Endothelial cell of umbilical vein (primary cell): Measurements from ENCODE around the gene GABBR2. TPM values are rescaled to one million over a fixed set of nuclear protein-coding genes. Genes with fewer than 3 reads are reported as not detected.

Source experiments
- BruUV-seq: library from RNA; stranded (reverse); fragments of 400-500 nt; replicated peaks from 2 replicates; lab custom pipeline; 2021; lab: Mats Ljungman, UMichigan
- CTCF ChIA-PET: fragments of 300-600, 350-600 bp; sonication (Branson Sonifier 250); formaldehyde crosslinking; loops from one replicate; lab custom pipeline; 2021; ENCODE audit warnings: antibody characterized with exemption, inconsistent platforms; lab: Charles Lee
- POLR2A ChIA-PET: fragments of 300-600, 350-600 bp; sonication (Branson Sonifier 250); formaldehyde crosslinking; loops from one replicate; lab custom pipeline; 2021; ENCODE audit warnings: antibody characterized with exemption, inconsistent platforms; lab: Charles Lee
- DNase-seq: peaks from one replicate; pipeline ENCODE4 v3.0.0-alpha.2; 2011; ENCODE audit warnings: low read depth, low spot score
- FAIRE-seq: peaks from 2 replicates; lab custom pipeline; 2011; peaks lifted over from hg19 to GRCh38; lab: Jason Lieb, UNC
- H2AFZ ChIP-seq: 2 replicates; pipeline ENCODE4 v1.6.0; 2012; ENCODE audit warnings: low read depth, low read length, control low read depth, inconsistent platforms
- H3K27ac ChIP-seq: 2 replicates; pipeline ENCODE4 v1.5.1; 2011; ENCODE audit warnings: low read depth, mild to moderate bottlenecking, control low read depth, low read length, moderate library complexity; ENCODE audit not compliant: insufficient read depth
- H3K27me3 ChIP-seq, 2 experiments: 2 replicates each; pipeline versions ENCODE4 v1.6.0 to v1.6.1; 2011; ENCODE audit warnings: low read length in 2 of 2, mixed read lengths in 1 of 2; ENCODE audit not compliant: control insufficient read depth in 2 of 2, insufficient read depth in 2 of 2
- H3K36me3 ChIP-seq, 2 experiments: 2 replicates in 1 of 2; 3 replicates in 1 of 2; pipeline ENCODE4 v1.5.1; 2011; ENCODE audit warnings: low read length in 2 of 2, mild to moderate bottlenecking in 1 of 2, moderate library complexity in 1 of 2; ENCODE audit not compliant: control insufficient read depth in 2 of 2, insufficient read depth in 2 of 2; ENCODE audit errors: extremely low read depth in 1 of 2
- H3K4me1 ChIP-seq: 3 replicates; pipeline ENCODE4 v1.5.1; 2011; ENCODE audit warnings: mild to moderate bottlenecking, low read length; ENCODE audit not compliant: control insufficient read depth, insufficient read depth; ENCODE audit errors: extremely low read depth
- H3K4me2 ChIP-seq: 2 replicates; pipeline ENCODE4 v1.6.1; 2011; ENCODE audit warnings: low read length, control low read depth, mixed read lengths; ENCODE audit not compliant: insufficient read depth
- H3K4me3 ChIP-seq, 3 experiments: fragments of 200-600 bp in 1 of 3; sonication (generic), shearing (Covaris generic) in 1 of 3; replicated peaks in 1 of 3; 2 replicates each; pipeline ENCODE4 v1.5.1; 2011 to 2016; ENCODE audit warnings: control low read depth in 3 of 3, low read length in 3 of 3, mild to moderate bottlenecking in 2 of 3, inconsistent platforms in 1 of 3, low read depth in 1 of 3, moderate library complexity in 1 of 3; ENCODE audit not compliant: insufficient read depth in 1 of 3
- H3K79me2 ChIP-seq: 2 replicates; pipeline ENCODE4 v1.6.0; 2012; ENCODE audit warnings: low read length, inconsistent platforms; ENCODE audit not compliant: control insufficient read depth, insufficient read depth
- H3K9ac ChIP-seq: replicated peaks from 2 replicates; pipeline ENCODE3; 2011; ENCODE audit warnings: low read length, control low read depth; ENCODE audit not compliant: insufficient read depth; ENCODE audit errors: extremely low read depth
- H3K9me1 ChIP-seq: replicated peaks from 3 replicates; pipeline ENCODE4 v1.6.0; 2011; ENCODE audit warnings: mild to moderate bottlenecking, low read length; ENCODE audit not compliant: control insufficient read depth, insufficient read depth; ENCODE audit errors: extremely low read depth
- H3K9me3 ChIP-seq: replicated peaks from 2 replicates; pipeline ENCODE4 v1.5.1; 2012; ENCODE audit warnings: low read length, inconsistent platforms; ENCODE audit not compliant: control insufficient read depth, insufficient read depth
- H4K20me1 ChIP-seq: replicated peaks from 2 replicates; pipeline ENCODE3; 2011; ENCODE audit warnings: mild to moderate bottlenecking, low read length; ENCODE audit not compliant: control insufficient read depth, insufficient read depth; ENCODE audit errors: extremely low read depth
- EZH2 ChIP-seq: IDR thresholded peaks from 2 replicates; pipeline ENCODE4 v1.6.1; 2012; ENCODE audit warnings: borderline replicate concordance, low read depth, mild to moderate bottlenecking, moderate library complexity, low read length, inconsistent platforms; ENCODE audit not compliant: severe bottlenecking
- FOS ChIP-seq: IDR thresholded peaks from 2 replicates; pipeline ENCODE4 v1.6.1; 2011; ENCODE audit warnings: mild to moderate bottlenecking, low read length, moderate library complexity, borderline replicate concordance; ENCODE audit not compliant: insufficient read depth
- GATA2 ChIP-seq: IDR thresholded peaks from 2 replicates; pipeline ENCODE4 v1.7.0; 2011; ENCODE audit warnings: low read depth, mild to moderate bottlenecking, moderate library complexity, mixed read lengths, low read length; ENCODE audit not compliant: insufficient read length, insufficient read depth
- JUN ChIP-seq: IDR thresholded peaks from 2 replicates; pipeline ENCODE4 v1.6.1; 2011; ENCODE audit warnings: borderline replicate concordance, low read depth; ENCODE audit not compliant: insufficient read length, insufficient read depth
- MYC ChIP-seq: IDR thresholded peaks from one replicate; pipeline ENCODE4 v1.6.1; 2011; ENCODE audit warnings: mild to moderate bottlenecking, low read depth, low read length
- POLR2A ChIP-seq: IDR thresholded peaks from 2 replicates; pipeline ENCODE4 v1.6.1; 2012; ENCODE audit warnings: low read depth, mild to moderate bottlenecking, control low read depth, low read length
- POLR2AphosphoS5 ChIP-seq: IDR thresholded peaks from 2 replicates; pipeline ENCODE4 v1.6.1; 2012; ENCODE audit warnings: low read depth, mild to moderate bottlenecking, control low read depth, low read length, moderate library complexity; ENCODE audit not compliant: insufficient read depth
- dilution Hi-C: fragments of 300-500 bp; cut with MboI; formaldehyde crosslinking; loops from one replicate; pipeline ENCODE4 v1.15.0; 2019; ENCODE audit warnings: low sequenced_read_pairs; ENCODE audit not compliant: extremely low pct_ligation_motif_present
- intact Hi-C: fragments of 100-400 bp; cut with micrococcal nuclease; formaldehyde crosslinking; loops from one replicate; pipeline ENCODE4 v1.10.0; 2022
- polyA plus RNA-seq, 4 experiments: library from polyadenylated mRNA; depleted of rRNA in 3 of 4; stranded (reverse) in 3 of 4; unstranded in 1 of 4; fragments of >200 nt; gene quantifications; 2 replicates each; pipeline versions ENCODE4 v1.2.1 to v1.2.3, GENCODE V29; 2011 to 2012; ENCODE audit warnings: missing spikeins in 1 of 4
- total RNA-seq: library from RNA; stranded (reverse); gene quantifications from 2 replicates; pipeline ENCODE4 v1.2.3, GENCODE V29; 2021
- TF ChIP-seq, protein P1 (sequence below), 2 donors: IDR thresholded peaks; 1 replicate in 1 of 2; 2 replicates in 1 of 2; pipeline ENCODE4 v1.5.1; 2011; ENCODE audit warnings: low read length in 2 of 2, mild to moderate bottlenecking in 2 of 2, moderate library complexity in 2 of 2, control low read depth in 1 of 2, inconsistent platforms in 1 of 2, low read depth in 1 of 2; ENCODE audit not compliant: insufficient read depth in 1 of 2; ENCODE audit errors: extremely low read depth in 1 of 2
- TF ChIP-seq, protein P2 (sequence below): IDR thresholded peaks from 2 replicates; pipeline ENCODE4 v1.6.1; 2011; ENCODE audit not compliant: insufficient read depth, insufficient read length

The GABBR2 gene
- total and polyA plus RNA-seq, 2 donors (not counting 3 experiments of a cell fraction or from before 2014, with no cell fraction given), result 1.1 to 9.2 TPM

DNA sequence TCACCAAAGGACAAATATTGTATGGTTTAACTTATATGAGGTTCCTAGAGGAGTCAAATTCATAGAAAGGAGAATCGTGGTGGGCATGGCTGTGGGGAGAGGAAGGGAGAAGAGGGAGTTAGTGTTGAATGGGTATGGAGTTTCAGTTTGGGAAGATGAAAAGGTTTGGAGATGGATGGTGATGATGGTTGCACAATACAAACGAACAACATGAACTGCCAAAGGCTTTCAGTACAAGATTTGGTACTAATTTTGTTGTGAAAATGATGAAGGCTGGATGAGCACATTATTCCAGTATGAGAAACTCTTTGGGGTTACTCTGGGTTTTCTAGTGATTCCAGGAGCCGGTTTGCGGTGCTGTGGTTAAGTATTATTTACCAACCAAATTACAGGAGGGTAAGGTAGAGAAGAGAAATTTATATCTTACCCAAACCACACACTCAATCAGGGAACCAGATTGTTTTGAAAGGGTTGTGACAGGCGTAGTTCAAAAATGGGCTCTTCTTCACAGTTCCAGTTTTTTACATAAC lies 341.3 kb downstream of the GABBR2 start:
- FAIRE-seq (no peak), DNase-seq (no peak)
- no peak overlapping the region for H3K4me3 ChIP-seq
- intact Hi-C loops (no loop called here), dilution Hi-C loops (no loop called here)
- ChIA-PET CTCF (no interaction called here), POLR2A (no interaction called here)
- no peak overlapping the region for H3K9ac ChIP-seq
- H3K9me3 ChIP-seq, result no peaks in the 10 kb centered on the region
- peaks cover 4% of the 10 kb centered on the region for H3K4me1 ChIP-seq
- TF ChIP-seq POLR2A (no peak), FOS (no peak), EZH2 (no peak), JUN (no peak), GATA2 (no peak), POLR2AphosphoS5 (no peak), MYC (no peak)
- TF ChIP-seq, protein P1, sequence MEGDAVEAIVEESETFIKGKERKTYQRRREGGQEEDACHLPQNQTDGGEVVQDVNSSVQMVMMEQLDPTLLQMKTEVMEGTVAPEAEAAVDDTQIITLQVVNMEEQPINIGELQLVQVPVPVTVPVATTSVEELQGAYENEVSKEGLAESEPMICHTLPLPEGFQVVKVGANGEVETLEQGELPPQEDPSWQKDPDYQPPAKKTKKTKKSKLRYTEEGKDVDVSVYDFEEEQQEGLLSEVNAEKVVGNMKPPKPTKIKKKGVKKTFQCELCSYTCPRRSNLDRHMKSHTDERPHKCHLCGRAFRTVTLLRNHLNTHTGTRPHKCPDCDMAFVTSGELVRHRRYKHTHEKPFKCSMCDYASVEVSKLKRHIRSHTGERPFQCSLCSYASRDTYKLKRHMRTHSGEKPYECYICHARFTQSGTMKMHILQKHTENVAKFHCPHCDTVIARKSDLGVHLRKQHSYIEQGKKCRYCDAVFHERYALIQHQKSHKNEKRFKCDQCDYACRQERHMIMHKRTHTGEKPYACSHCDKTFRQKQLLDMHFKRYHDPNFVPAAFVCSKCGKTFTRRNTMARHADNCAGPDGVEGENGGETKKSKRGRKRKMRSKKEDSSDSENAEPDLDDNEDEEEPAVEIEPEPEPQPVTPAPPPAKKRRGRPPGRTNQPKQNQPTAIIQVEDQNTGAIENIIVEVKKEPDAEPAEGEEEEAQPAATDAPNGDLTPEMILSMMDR (IDR thresholded peaks at IDR 0.05; ENCODE audit: extremely low read depth in 1 of 2, insufficient read depth in 1 of 2, low read depth in 1 of 2, low read length in 2 of 2), result no peak
- TF ChIP-seq, protein P2, sequence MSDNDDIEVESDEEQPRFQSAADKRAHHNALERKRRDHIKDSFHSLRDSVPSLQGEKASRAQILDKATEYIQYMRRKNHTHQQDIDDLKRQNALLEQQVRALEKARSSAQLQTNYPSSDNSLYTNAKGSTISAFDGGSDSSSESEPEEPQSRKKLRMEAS, result no peak
- no peaks in the 10 kb centered on the region for H3K9me1 ChIP-seq
- BruUV-seq, result no TSS peak
- H3K36me3 ChIP-seq, result no peaks in the 10 kb centered on the region
- H4K20me1 ChIP-seq, result no peaks in the 10 kb centered on the region
- no peaks in the 10 kb centered on the region for H3K79me2 ChIP-seq
- H3K27me3 ChIP-seq, result no peaks in the 10 kb centered on the region
- H3K4me2 ChIP-seq, result no peak overlapping the region
- H3K27ac ChIP-seq, result no peak overlapping the region
- no peak overlapping the region for H2AFZ ChIP-seq
